Stimulated activated CD8-positive, alpha-beta memory T cell treated with anti-CD3 and anti-CD28 coated beads, Interleukin-12 subunit alpha, Interleukin-12 subunit beta, amount 100 ng/mL, for 24 hours (primary cell): ENCODE results near the gene KPNA1.

Source experiments
- DNase-seq: peaks from one replicate; pipeline ENCODE4 v3.0.0-alpha.2; 2020; ENCODE audit errors: extremely low read depth

KPNA1 gene

DNA sequence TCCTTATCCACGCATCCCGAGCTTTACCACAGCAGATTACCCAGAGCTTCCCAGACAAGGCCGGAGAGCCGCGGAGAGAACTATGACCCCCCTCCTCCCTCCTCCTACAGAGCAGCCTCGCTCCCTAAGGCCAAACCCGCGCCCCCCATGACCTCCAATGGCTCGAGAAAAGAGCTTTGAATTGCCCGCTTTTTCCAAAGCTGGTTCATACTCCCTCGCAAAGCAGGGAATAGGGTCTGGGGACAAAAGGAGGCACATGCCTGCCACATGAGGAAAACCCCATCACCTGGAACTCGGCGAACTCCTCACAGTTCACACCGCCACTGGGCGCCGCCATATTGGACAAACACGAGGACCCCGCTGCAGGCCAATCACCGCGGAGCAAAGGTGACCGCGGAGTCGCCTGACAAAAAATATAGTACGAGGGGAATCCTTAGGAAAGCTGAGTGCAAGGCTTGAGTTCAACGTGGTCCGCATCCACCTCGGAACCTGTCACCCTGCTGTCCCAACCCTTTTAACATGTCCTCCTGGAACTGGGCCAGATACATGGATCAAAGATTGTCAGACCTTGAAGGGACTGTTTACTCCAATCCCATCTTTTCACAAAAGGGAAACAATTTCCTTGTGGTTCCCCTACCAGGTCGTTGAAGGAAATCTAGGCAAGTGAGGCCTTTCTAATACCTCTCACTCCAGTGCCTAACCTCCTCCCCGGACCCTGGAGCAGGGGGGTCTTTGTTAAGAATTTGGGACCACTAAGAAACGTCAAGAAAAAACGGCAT is 131.7 kb downstream of the KPNA1 start, which contains the start of gene MIX23:
MIX23 (minus strand) TSS at position 344 of the 779 bp plus-strand sequence; CDS start at position 337, 7 bp downstream.
- peak; percentile 60 for DNase-seq

- no peak for DNase-seq
These were observed 136.8 kb downstream of the KPNA1 start for GRCh38 chr3:122377975-122378374.

DNA sequence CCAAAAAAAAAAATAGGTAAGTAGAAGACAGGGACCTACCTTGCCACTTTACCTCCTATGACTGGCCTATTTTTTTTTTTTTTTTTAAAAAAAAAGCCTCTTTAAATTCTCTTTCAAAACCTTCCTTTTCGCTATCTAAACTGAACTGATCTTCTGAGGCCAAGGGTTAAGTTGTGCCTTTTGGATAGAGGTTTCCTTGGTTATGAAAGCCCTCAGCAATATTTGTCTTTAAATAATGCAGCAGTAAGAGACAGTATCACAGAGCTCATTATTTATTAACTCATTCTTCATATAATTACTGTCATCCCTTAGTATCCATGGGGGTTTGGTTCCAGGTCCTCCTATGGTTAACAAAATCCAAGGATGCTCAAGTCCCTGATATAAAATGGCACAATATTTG is 140.7 kb downstream of the KPNA1 start:
- no peak for DNase-seq
